IMR-90 (cell line): Measurements from ENCODE around the gene TTC3.

Experiments
- CEBPB ChIP-seq: IDR thresholded peaks from 2 replicates; pipeline ENCODE4 v1.6.1; 2012; ENCODE audit warnings: low read depth, low read length, improper control_type of control experiment
- CHD1 ChIP-seq: IDR thresholded peaks from 2 replicates; pipeline ENCODE4 v1.6.1; 2012; ENCODE audit warnings: low read depth, low read length, improper control_type of control experiment
- MAFK ChIP-seq: IDR thresholded peaks from 2 replicates; pipeline ENCODE4 v1.6.1; 2012; ENCODE audit warnings: low read depth, low read length, improper control_type of control experiment
- NFE2L2 ChIP-seq: fragments of 150-350 bp; IDR thresholded peaks from 2 replicates; pipeline ENCODE4 v1.6.1; 2016; ENCODE audit warnings: low read depth, mild to moderate bottlenecking, low read length
- POLR2A ChIP-seq: IDR thresholded peaks from 2 replicates; pipeline ENCODE4 v1.6.1; 2012; ENCODE audit warnings: mild to moderate bottlenecking, low read depth, low read length
- RAD21 ChIP-seq: IDR thresholded peaks from 2 replicates; pipeline ENCODE4 v1.6.1; 2012; ENCODE audit warnings: low read length, improper control_type of control experiment
- RFX5 ChIP-seq: IDR thresholded peaks from 2 replicates; pipeline ENCODE4 v1.8.0; 2012; ENCODE audit warnings: low read depth, mild to moderate bottlenecking, low read length, moderate library complexity
- SMC3 ChIP-seq: fragments of 150-350 bp; IDR thresholded peaks from 2 replicates; pipeline ENCODE4 v1.6.1; 2016; ENCODE audit warnings: low read depth, mild to moderate bottlenecking, antibody characterized with exemption, low read length, moderate library complexity
- USF2 ChIP-seq: fragments of 150-350 bp; IDR thresholded peaks from 2 replicates; pipeline ENCODE4 v1.6.1; 2017; ENCODE audit warnings: mild to moderate bottlenecking, antibody characterized with exemption, low read length, low read depth
- TF ChIP-seq, protein P1 (sequence below): conservative IDR thresholded peaks from 2 replicates; pipeline ENCODE4 v1.5.1; 2012; ENCODE audit warnings: mild to moderate bottlenecking, low read depth, low read length, improper control_type of control experiment

DNA sequence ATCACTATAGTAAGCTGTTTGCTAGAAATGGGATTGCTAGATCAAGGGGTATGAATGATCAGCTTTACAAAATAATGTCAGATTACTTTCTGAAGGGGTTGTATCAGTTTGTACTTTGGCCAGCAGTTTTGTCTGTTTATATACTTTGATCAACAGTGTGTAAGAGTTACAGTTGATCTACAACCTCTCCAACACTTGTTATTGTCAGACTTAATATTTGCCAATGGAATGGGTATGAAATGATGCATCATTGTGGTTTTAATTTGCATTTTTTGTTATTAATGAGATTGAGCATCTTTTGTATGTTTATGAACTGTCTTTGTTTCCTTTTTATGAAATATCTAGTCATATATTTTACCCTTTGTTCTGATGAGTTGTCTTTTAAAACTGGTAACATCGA lies 4.3 kb downstream of the TTC3 start:
- no peak for TF ChIP-seq POLR2A
- TF ChIP-seq, protein P1, sequence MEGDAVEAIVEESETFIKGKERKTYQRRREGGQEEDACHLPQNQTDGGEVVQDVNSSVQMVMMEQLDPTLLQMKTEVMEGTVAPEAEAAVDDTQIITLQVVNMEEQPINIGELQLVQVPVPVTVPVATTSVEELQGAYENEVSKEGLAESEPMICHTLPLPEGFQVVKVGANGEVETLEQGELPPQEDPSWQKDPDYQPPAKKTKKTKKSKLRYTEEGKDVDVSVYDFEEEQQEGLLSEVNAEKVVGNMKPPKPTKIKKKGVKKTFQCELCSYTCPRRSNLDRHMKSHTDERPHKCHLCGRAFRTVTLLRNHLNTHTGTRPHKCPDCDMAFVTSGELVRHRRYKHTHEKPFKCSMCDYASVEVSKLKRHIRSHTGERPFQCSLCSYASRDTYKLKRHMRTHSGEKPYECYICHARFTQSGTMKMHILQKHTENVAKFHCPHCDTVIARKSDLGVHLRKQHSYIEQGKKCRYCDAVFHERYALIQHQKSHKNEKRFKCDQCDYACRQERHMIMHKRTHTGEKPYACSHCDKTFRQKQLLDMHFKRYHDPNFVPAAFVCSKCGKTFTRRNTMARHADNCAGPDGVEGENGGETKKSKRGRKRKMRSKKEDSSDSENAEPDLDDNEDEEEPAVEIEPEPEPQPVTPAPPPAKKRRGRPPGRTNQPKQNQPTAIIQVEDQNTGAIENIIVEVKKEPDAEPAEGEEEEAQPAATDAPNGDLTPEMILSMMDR, result no peak
- no peak for TF ChIP-seq MAFK
- TF ChIP-seq SMC3, result no peak
- no peak for TF ChIP-seq RAD21
- no peak for TF ChIP-seq CHD1
- no peak for TF ChIP-seq RFX5
- TF ChIP-seq CEBPB, result no peak
- TF ChIP-seq USF2, result no peak
- no peak for TF ChIP-seq NFE2L2
